PC-9 (cell line): Measurements from ENCODE around the gene ASIC4. TPM values are rescaled to one million over a fixed set of nuclear protein-coding genes. Genes with fewer than 3 reads are reported as not detected.

ENCODE experiments used
- BruUV-seq: library from RNA; stranded (reverse); fragments of 400-500 nt; replicated peaks from 2 replicates; lab custom pipeline; 2021; lab: Mats Ljungman, UMichigan
- CTCF ChIA-PET: fragments of 300-600 bp; sonication (Branson Sonifier 250); formaldehyde crosslinking; loops from one replicate; lab custom pipeline; 2022; ENCODE audit warnings: antibody characterized with exemption; lab: Charles Lee
- POLR2A ChIA-PET: fragments of 300-600 bp; sonication (Branson Sonifier 250); formaldehyde crosslinking; loops from one replicate; lab custom pipeline; 2022; ENCODE audit warnings: antibody characterized with exemption; ENCODE audit not compliant: unreplicated experiment; lab: Charles Lee
- DNase-seq, 2 experiments: peaks; one replicate each; pipeline versions ENCODE4 v3.0.0 to v3.0.0-alpha.2; 2015 to 2022; ENCODE audit warnings: mixed read lengths in 1 of 2
- H2AFZ ChIP-seq: fragments of 200-600 bp; sonication (generic); 2 replicates; pipeline ENCODE4 v1.8.1; 2017; ENCODE audit warnings: antibody characterized with exemption
- H3F3A ChIP-seq: fragments of 200-600 bp; sonication (generic); 2 replicates; pipeline ENCODE4 v1.8.1; 2017; ENCODE audit warnings: antibody characterized with exemption, mild to moderate bottlenecking, low read depth; ENCODE audit not compliant: insufficient read depth
- H3K27ac ChIP-seq: fragments of 200-600 bp; sonication (generic); 2 replicates; pipeline ENCODE4 v1.6.1; 2016; ENCODE audit warnings: mixed run types
- H3K27me3 ChIP-seq: fragments of 200-600 bp; sonication (generic); 2 replicates; pipeline ENCODE4 v1.6.1; 2016; ENCODE audit warnings: low read depth, mixed run types; ENCODE audit not compliant: insufficient read depth
- H3K36me3 ChIP-seq: fragments of 200-600 bp; sonication (generic); 2 replicates; pipeline ENCODE4 v1.6.1; 2016; ENCODE audit warnings: low read depth, mixed run types
- H3K4me1 ChIP-seq: fragments of 200-600 bp; sonication (generic); replicated peaks from 2 replicates; pipeline ENCODE4 v1.6.1; 2016; ENCODE audit warnings: mixed run types; ENCODE audit not compliant: insufficient read depth
- H3K4me2 ChIP-seq: fragments of 200-600 bp; sonication (generic); 2 replicates; pipeline ENCODE4 v1.6.1; 2017; ENCODE audit warnings: mixed run types
- H3K4me3 ChIP-seq: fragments of 200-600 bp; sonication (generic); 2 replicates; pipeline ENCODE4 v1.6.1; 2016; ENCODE audit warnings: mixed run types
- H3K79me2 ChIP-seq: fragments of 200-600 bp; sonication (generic); 2 replicates; pipeline ENCODE4 v1.6.1; 2017; ENCODE audit warnings: low read depth, mixed run types
- H3K9me2 ChIP-seq: fragments of 200-600 bp; sonication (generic); 2 replicates; pipeline ENCODE4 v1.8.1; 2017; ENCODE audit warnings: mild to moderate bottlenecking; ENCODE audit not compliant: insufficient read depth
- H3K9me3 ChIP-seq: fragments of 200-600 bp; sonication (generic); 2 replicates; pipeline ENCODE4 v1.8.1; 2016; ENCODE audit warnings: low read depth; ENCODE audit not compliant: insufficient read depth
- H4K20me1 ChIP-seq: fragments of 200-600 bp; sonication (generic); 2 replicates; pipeline ENCODE4 v1.8.1; 2017; ENCODE audit not compliant: insufficient read depth
- CTCF ChIP-seq: fragments of 200-600 bp; sonication (generic); conservative IDR thresholded peaks from 2 replicates; pipeline ENCODE4 v1.6.1; 2017; ENCODE audit warnings: mixed run types, antibody characterized with exemption, mild to moderate bottlenecking, moderate library complexity
- EZH2 ChIP-seq: fragments of 200-600 bp; sonication (generic); IDR thresholded peaks from 2 replicates; pipeline ENCODE4 v1.8.0; 2017; ENCODE audit warnings: antibody characterized with exemption, low read depth
- intact Hi-C: fragments of 100-400 bp; cut with micrococcal nuclease; formaldehyde crosslinking; loops from one replicate; pipeline ENCODE4 v1.10.0; 2022; ENCODE audit not compliant: unreplicated experiment
- total RNA-seq: library from RNA; stranded (reverse); gene quantifications from 2 replicates; pipeline ENCODE4 v1.2.3, GENCODE V29; 2021

The ASIC4 gene
- total RNA-seq, 1 experiment from 2014 or later = 0.22 TPM

GRCh38 chr2:219506153-219506801, 8.0 kb upstream of the ASIC4 start:
- no peak overlapping the region for H3K27ac ChIP-seq
- intact Hi-C loops = no loop called here
- CTCF ChIA-PET = no interaction called here
- no peak overlapping the region for H3K4me3 ChIP-seq
- H3K36me3 ChIP-seq = no peaks in the 10 kb centered on the region; the same call in 1 of the 2 replicates
- no peaks in the 10 kb centered on the region for H3K4me1 ChIP-seq
- TF ChIP-seq CTCF = no peak
- H4K20me1 ChIP-seq = no peaks in the 10 kb centered on the region
- H2AFZ ChIP-seq = no peak overlapping the region
- H3K79me2 ChIP-seq = no peaks in the 10 kb centered on the region
- H3F3A ChIP-seq = no peaks in the 10 kb centered on the region
- no peaks in the 10 kb centered on the region for H3K9me3 ChIP-seq
- BruUV-seq = no TSS peak
- H3K9me2 ChIP-seq = no peaks in the 10 kb centered on the region
- peaks cover 11% of the 10 kb centered on the region; the same call in 1 of the 2 replicates for H3K27me3 ChIP-seq
- DNase-seq = no peak
- POLR2A ChIA-PET = no interaction called here
- no peak overlapping the region for H3K4me2 ChIP-seq

DNA sequence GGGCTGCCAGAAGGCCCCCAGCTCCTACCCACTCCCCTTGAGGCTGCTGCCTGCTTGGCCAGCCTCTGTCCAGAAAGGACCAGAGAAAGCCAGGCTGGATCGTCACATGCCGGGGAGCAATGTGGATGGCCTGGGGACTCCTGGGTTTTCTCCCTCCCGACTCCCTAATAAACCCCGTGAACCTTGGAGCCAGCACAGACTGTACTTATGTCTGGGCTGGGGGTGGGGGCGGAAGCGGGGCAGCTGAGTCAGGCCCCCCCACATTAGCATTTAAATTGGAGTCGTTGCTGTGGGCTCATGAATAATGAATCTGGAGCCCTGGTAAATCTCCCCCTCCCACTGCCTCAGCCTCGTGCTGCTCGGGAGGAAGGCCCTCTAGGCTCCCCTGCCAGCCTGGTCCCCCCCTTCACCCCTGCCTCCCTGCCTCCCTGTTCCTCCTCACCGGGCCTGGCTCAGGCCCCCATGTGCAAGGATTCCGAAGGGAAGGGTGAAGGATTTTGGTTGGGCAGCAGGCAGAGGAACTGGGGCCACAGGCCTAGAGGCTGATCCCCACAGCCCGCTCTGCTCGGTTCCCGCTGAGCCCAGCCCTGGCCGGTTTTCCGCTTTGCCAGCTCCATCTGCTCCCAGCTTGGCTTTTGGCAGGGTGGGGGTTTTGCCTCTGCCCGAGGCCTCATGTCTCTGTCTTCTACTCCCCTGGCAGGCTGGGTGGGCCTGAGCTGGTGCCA, 7.3 kb upstream of the ASIC4 start:
- Histone ChIP-seq H3K36me3 (no peaks in the 10 kb centered on the region), H3K9me2 (no peaks in the 10 kb centered on the region), H3K4me1 (no peaks in the 10 kb centered on the region), H3K4me3 (no peak overlapping the region), H3K27me3 (peaks cover 17% of the 10 kb centered on the region), H4K20me1 (no peaks in the 10 kb centered on the region), H3K27ac (no peak overlapping the region), H3K9me3 (no peaks in the 10 kb centered on the region), H3K79me2 (no peaks in the 10 kb centered on the region), H3K4me2 (no peak overlapping the region), H3F3A (no peaks in the 10 kb centered on the region), H2AFZ (no peak overlapping the region)
- TF ChIP-seq EZH2 = no peak
- TF ChIP-seq CTCF = no peak
- POLR2A ChIA-PET = no interaction called here
- intact Hi-C loops = no loop called here
- DNase-seq = no peak
- CTCF ChIA-PET = interaction anchor here (0.6 to 1.0 kb wide), 2 partner anchors 10 to 15 kb away, joined by 5 read pairs; no protein-coding TSS in a partner anchor
- no TSS peak for BruUV-seq

- Histone ChIP-seq H3K79me2 (no peaks in the 10 kb centered on the region), H2AFZ (no peak overlapping the region), H4K20me1 (no peaks in the 10 kb centered on the region), H3K27ac (no peak overlapping the region), H3K36me3 (no peaks in the 10 kb centered on the region), H3K9me2 (no peaks in the 10 kb centered on the region), H3K9me3 (no peaks in the 10 kb centered on the region), H3K4me1 (no peaks in the 10 kb centered on the region), H3K27me3 (peaks cover 26% of the 10 kb centered on the region), H3K4me2 (no peak overlapping the region), H3F3A (no peaks in the 10 kb centered on the region), H3K4me3 (no peak overlapping the region)
- no TSS peak for BruUV-seq
- no peak for TF ChIP-seq EZH2
- no peak for TF ChIP-seq CTCF
- no peak for DNase-seq
- ChIA-PET POLR2A (interaction anchor here (0.6 kb wide), 1 partner anchor 10 kb away, joined by 3 read pairs; no protein-coding TSS in a partner anchor), CTCF (interaction anchor here (0.5 to 1.0 kb wide), 3 partner anchors 8 to 14 kb away, joined by 4 to 5 read pairs (median 5); no protein-coding TSS in a partner anchor)
- intact Hi-C loops = no loop called here
Observed at GRCh38 chr2:219507581-219508443, 6.5 kb upstream of the ASIC4 start.
